ENCODE data around the gene DDX59.

DNA sequence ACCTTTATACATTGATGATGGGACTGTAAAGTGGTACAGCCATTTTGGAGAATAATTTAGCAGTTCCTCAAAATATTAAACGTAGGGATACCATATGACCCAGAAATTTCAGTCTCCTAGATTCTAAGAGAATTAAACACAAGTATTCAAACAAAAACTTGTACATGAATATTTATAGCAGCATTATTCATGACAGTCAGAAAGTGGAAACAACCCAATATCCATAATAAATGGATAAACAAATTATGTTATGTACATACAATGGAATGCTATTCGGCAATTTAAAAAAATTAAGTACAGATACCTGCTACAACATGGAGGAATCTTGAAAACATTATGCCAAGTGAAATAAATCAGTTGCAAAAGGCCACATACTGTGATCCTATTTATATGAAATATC lies 16.9 kb upstream of the DDX59 start:
- TF ChIP-seq, protein P1, sequence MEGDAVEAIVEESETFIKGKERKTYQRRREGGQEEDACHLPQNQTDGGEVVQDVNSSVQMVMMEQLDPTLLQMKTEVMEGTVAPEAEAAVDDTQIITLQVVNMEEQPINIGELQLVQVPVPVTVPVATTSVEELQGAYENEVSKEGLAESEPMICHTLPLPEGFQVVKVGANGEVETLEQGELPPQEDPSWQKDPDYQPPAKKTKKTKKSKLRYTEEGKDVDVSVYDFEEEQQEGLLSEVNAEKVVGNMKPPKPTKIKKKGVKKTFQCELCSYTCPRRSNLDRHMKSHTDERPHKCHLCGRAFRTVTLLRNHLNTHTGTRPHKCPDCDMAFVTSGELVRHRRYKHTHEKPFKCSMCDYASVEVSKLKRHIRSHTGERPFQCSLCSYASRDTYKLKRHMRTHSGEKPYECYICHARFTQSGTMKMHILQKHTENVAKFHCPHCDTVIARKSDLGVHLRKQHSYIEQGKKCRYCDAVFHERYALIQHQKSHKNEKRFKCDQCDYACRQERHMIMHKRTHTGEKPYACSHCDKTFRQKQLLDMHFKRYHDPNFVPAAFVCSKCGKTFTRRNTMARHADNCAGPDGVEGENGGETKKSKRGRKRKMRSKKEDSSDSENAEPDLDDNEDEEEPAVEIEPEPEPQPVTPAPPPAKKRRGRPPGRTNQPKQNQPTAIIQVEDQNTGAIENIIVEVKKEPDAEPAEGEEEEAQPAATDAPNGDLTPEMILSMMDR (IDR thresholded peaks at IDR 0.05; ENCODE audit: borderline replicate concordance, extremely low read depth, low read length, poor library complexity, severe bottlenecking), result no peak
- TF ChIP-seq EZH2 (IDR thresholded peaks at IDR 0.05; ENCODE audit: borderline replicate concordance, low read depth, low read length, severe bottlenecking), result no peak

All from DND-41 (cell line).